HL-60/S4 treated with retinoic acid at 250 ng/mL for 4 days and 3 days (cell line): ENCODE data around the gene KRT3.
"Not testable (repeated sequence)": the region's sequence is repeated elsewhere in the genome, so short reads cannot be mapped to it uniquely, and the experiment has no call there.

Source experiments
- in situ Hi-C: fragments of 300-500 bp; cut with MboI; formaldehyde crosslinking; loops from 2 replicates; pipeline ENCODE4 v1.7.0; 2022; ENCODE audit warnings: low sequenced_read_pairs

The KRT3 gene

DNA sequence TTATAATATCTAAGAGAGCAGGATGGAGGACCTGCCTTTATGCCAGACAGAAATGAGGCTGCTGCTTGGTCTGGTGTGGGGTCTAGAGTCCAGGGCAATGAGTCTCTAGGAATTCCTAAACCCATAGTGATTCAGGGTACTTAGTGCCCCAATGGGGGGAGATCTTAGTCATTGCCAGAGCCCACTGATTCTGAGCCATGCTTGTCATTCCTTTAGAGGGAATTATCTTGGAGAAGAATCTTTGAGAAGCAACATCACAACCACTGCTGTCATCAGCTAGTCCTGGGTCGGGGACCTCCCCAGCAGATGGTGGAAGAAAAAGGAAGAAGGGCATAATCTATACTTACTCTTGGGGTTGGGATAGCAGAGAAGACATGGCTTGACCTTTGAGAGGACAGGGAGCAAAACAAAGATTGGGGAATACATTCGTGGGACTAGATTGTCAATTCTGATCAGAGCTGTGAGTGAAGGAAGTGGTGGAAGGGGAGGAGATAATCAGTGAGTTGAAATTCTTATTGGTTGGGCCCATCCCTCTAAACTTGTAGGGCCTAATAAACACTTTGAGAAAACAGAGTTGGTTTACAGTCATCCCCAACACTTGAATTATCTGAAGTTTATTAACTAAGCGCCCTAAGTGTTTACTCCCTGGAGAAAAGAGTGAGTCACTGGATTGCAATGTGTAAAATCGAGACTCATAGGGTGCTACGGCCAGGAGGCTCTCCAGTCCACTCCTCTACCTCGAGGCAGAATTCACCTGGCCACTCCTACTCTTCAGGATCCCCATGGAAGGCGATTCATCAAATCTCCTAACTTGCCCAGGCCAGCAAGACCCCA lies 3.0 kb upstream of the KRT3 start:
- in situ Hi-C loops = no loop called here

DNA sequence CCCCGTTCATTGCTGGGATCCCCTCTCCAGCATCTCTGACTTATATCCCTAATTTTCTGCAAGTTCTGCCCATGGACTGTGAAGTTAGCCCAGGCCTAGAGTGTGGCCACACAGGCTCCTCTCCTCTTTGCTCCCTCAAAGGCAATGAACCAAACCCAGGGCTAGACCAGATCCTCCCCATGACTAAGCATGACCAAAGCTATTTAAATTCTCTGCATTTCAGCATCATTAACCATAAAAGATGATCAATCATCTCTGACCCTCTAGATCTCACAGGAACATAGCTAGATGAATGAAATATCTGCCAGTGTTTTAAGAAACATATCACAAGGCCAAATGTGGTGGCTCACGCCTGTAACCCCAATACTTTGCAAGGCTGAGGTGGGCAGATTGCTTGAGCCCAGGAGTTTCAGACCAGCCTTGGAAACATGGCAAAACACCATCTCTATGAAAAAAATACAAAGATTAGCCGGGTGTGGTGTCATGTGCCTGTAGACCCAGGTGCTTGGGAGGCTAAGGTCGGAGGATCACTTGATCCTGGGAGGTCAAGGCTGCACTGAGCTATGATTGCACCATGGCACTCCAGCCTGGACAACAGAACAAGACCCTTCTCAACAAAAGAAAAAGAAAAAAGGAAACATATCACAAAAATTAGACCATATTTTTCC lies 2.2 kb upstream of the KRT3 start:
- in situ Hi-C loops = no loop called here

DNA sequence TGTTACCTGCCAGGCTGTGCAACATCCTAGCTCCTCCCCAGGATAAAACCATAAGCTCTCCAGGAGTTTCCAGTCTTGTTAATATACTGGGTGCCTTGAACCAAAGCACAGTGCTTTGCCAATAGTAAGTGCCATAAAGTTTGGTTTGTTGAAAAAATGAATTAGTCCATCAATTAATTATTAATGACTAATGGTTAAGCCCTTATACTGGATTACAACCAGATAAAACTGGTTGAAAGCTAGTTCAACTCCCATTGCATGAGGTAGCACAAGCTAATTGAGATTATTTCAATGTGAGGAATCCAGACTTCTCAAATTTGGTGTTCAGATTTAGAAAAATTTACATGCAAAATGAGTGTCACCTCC lies 1.6 kb upstream of the KRT3 start:
- in situ Hi-C loops = no loop called here

DNA sequence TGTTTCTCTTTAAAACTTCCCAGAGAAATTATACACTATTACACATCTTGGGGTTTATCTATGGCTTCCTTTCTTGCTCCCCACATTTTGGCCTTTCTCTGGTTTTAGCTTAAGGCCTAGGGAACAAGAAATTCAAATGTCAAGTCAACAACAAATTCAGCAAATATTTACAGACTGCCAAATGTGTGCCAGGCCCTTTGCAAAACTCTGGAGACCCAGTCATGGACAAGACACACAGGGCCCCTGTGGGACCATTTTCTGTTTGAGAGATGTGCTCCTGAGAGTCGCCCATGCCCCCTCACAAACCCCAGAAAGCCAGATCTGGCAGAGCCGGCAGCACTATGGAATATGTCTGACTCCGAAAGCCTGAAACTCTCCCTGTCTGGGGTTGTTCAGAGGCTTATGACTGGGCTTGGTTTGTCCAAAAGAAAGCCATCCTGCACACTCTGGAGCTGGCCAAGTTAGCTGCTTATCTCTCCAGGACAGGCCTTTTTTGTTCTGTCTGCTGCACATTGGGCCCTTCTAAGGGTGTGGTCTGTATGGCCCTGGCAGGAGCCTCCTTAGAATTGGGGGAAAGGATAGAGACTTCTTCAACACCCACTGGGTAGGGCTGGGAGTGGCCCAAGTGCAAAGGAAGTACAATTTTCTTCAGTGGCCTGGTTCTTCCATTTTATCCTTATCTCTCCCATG lies 1.1 kb upstream of the KRT3 start:
- in situ Hi-C loops = no loop called here

DNA sequence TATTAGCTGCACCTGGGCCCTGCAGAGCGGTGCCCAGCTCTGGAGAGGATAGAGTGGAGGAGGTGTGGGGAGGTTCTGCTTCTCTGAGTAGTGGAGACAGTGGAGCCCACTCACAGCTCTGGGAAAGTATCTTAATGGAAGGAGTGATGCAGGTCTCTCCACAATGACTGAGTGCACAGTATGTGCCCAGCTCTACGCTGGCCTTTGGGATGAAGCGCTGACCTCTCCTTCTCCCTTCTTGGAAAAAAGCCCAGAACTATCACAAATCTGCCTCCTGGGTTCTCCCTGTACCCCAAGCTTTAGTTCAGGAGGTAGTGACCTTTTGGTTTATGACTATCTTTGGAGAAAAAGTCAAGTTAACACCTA lies 495 bp upstream of the KRT3 start:
- in situ Hi-C loops = no loop called here

DNA sequence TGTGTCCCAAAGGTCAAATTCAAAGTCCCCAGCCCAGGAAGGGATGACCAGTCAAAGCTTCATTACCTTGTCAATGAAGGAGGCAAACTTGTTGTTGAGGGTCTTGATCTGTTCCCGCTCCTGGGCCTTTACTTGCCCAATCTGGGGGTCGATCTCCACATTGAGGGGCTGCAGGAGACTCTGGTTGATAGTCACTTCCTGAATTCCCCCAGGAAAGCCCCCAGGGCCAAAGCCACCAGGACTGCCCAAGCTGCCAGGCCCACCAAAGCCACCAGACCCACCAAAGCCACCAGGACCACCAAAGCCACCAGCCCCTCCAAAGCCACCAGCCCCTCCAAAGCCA lies 614 bp downstream of the KRT3 start:
- in situ Hi-C loops = not testable (repeated sequence)

DNA sequence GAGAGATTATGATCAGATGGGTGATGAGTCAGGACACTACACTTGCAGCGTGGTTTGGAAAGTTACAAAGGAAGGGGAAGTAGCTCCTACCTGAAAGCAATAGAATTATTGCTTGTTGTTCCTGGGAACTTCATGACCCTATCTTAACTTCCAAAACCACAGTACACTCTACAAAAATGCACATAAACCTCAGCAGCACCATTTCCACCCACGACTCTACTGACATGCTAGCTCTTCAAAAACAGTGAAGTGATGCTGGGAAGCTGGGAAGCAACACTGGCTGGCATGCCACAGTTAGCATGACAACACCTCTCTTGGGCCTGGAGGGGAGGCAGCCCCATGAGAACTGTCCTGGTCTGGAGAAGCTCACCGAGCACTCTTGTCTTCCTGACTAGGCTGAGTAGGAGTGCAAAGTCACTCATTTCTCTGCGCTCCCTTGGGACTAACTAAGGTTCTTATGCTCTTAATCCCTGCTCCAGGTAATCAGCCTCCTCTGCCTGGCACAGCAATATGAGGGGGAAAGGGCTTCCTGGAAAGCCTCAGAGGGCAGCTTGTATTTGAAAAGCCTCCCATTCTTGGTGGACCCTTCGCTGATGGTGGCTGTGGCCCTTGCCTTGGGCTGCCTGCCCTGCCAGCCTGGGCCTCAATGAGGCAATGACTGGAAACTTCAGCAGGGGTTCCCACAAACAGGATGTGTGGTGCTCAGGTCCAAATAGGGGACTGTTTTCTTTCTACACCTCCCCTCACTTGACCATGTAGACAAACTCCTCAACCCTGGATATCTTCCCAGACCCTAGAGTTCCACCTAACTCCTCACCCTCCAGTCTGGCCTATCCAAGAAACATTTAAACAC lies 1.2 kb downstream of the KRT3 start:
- in situ Hi-C loops = no loop called here

DNA sequence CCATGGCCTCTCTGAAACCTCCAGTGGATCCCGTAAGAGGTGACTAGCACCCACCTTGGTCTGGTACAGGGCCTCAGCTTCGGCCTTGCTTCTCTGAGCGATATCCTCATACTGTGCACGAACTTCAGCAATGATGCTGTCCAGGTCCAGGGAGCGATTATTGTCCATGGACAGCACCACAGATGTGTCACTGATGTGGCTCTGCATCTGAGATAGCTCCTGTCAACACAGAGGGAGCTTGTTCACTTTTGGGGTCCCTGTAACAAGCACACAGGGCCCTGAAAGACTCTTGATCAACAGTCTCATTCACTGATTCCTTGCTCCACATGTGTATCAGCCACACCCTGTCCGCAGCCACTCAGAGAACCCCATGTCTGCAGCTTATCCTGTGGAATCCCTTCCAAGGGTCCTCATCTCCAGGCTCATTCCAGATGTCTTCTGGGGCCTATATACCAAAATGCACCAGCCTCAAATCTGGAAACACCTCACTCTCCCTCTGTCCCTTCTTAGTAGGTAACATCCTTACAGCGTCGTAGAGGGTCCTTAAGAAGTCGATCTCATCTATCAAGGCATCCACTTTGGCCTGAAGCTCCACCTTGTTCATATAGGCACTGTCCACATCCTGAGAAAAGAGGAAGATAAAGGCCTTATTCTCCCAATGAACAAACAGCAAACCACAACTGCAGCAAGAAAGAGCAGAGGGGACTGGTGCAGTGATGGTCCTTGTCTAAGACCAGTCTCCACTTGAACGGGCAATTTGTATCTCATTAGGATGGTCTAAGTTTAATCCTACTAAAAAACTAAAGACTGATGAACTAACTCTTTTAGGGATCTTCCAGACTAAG lies 3.5 kb downstream of the KRT3 start:
- in situ Hi-C loops = no loop called here

DNA sequence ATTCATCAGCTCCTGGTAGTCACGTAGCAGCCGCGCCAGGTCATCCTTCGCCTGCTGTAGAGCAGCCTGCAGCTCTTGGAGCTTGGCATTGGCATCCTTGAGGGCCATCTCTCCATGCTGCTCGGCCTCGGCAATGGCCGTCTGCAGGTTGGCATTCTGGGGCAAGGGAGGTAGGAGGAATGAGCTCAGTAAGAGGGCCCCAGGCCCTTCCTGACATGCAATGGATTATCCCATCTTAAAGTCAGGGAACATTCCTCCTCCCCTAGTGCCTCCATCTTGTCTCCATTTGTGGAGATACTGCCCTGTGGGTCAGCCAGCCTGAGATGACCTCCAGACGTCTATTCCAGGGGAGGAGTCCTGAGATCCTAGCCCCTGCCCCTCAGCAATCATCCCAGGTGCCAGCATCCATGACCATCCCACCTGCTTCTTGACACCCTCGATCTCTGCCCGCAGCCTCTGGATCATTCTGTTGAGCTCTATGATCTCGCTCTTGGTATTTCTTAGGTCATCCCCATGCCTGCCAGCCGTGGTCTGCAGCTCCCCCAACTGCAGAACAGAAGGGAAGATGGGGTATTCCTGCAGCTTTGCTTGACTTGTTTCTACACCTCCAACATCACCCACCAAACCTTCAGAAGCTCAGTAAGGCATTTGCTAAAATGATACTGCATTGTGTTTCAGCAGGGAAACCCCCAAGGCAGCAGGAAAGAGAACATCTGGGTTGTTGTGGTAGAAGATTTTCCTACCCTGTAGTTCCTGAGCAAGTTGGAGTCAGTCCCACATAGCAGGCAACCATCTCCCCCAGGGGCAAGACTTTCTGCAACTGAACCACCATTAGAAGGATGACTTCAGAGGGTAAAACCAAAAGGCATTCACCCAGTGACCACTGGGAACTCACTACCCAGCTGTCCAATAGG lies 4.4 kb downstream of the KRT3 start:
- in situ Hi-C loops = no loop called here

DNA sequence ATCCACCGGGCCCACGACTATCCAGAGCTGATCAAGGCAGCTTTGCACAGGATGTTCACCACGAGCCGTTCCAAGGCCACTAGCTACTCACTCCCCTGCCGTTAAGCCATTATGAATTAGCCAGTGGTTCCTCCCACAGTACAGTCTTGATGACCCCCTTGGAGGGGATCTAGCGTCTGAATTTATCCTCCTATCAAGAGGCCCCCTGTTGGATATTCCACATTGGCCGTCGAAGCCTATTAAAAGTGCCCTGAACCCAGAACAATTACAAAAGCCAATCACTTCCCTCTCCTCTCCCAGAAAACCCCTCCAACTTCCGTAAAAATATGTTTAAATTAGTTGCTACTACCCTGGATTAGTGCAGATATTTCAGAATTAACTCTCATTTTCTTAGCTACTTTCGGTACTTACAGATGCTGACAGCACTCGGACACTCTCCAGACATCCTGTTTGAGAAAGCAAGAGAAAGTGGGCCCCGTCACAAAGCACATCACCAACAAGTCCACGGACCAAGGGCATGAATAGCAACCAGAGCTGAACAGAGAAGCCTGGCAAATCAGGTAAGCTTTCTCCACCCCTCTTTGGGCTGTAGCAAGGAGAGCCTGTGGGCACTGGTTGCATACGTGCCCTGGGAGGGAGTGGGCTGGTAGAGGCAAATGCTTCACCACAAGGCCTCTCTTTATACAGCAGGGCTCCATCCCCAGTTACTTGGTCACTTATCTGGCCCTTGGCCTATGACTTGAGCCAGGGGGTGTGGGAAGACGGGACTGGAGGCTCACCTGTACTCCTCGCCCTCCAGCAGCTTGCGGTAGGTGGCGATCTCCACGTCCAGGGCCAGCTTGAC lies 5.3 kb downstream of the KRT3 start:
- in situ Hi-C loops = no loop called here

DNA sequence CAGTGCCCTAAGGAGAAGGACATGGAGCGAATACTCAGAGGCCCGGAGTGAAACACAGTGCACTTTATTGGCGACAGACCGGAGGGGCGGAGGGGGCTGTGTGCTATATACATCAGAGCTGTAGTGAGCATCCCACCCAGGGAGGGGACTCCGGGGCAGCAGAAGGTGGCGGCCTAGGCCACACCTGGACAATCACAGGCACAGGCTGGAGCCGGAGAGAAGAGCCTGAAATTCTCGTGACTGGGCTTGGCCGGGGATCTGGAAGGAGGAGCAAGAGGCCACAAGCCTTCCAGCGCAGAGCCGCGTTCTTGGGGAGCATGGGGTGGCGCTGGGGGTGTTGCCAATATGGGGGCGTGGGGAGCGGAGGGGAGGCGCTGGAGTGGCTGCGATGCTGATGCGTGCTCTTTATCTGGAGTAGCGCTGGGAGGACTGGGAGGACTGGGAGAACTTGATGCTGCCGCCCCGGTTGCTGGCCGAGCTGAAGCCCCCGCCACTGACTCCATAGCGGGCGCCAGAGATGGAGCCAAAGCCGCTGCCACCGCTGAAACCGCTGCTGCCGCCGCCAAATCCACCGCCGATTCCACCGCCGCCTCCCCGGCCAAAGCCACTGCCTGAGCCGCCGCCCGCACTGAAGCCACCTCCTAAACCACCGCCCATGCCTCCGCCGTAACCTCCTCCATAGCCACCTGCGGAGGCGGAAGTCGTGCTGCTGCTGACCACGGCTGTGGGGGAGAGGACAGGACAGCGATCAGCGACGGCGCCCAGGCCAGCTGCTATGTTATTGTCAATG lies 6.1 kb downstream of the KRT3 start:
- in situ Hi-C loops = no loop called here

DNA sequence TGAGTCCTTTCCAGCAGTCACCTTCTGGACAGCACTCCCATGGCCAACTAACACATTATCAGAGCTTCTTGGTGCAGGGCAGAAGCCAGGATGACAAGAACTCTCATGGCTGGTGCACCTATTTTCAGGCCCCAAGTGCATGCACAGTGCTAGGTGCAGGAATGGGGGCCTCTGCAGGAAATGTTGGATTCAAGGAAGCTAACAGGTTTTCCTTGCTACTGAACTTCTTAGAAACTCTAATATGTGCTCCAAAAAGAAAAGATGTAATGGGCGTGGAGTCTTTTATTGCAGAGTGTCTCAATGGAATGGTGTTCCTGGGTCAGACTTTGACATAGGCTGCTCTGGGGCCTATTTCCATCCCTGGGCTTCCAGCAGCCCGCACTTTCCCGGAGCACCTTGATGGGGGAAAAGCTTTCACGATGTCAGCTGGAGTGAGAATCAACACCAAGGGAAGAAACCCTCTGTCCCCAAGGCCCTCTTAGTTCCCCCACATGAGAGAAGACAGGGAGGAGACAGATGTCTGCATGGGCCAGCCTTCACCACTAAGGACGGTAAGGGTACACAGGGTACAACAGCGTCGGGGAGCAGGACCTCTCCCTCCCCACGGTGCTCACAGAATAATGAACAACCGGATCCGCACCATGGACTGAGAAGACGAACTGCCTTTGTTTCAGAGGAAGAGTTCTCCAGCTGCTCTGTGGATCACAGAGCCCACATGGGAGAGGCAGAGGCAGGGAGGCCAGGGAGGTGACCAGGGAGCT lies 6.9 kb downstream of the KRT3 start:
- in situ Hi-C loops = no loop called here

DNA sequence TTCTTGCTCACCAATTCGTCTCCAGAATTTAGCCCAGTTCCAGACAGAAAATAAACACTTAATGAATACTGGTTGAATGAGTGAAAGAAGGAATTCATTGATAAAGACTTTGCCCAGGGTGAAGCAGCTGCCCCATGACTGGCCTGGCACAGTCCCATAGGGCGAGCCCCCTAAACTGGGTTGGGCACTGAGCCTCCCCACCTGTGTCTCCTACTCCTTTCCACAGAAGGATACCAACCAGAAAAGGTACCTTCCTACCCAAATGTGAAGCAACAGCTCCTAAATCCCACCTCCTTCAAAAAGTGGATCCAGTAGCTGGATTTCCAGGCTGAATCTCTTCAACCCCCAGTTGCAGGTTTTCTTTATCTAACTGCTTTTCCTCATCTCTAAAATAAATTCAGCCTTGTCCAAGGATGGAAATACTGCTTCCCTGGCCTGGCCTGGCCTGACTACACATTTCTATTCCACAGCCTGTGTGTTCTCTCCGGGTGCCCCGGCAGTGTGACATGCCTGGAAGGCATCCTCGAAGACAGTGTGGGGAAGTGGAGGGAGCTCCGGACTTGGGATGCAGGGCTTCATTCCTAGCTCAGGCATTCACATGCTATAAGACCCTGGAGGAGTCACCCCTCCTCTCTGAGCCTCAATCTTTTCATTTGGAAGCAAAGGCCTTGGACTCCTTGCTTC lies 7.6 kb downstream of the KRT3 start:
- in situ Hi-C loops = no loop called here

DNA sequence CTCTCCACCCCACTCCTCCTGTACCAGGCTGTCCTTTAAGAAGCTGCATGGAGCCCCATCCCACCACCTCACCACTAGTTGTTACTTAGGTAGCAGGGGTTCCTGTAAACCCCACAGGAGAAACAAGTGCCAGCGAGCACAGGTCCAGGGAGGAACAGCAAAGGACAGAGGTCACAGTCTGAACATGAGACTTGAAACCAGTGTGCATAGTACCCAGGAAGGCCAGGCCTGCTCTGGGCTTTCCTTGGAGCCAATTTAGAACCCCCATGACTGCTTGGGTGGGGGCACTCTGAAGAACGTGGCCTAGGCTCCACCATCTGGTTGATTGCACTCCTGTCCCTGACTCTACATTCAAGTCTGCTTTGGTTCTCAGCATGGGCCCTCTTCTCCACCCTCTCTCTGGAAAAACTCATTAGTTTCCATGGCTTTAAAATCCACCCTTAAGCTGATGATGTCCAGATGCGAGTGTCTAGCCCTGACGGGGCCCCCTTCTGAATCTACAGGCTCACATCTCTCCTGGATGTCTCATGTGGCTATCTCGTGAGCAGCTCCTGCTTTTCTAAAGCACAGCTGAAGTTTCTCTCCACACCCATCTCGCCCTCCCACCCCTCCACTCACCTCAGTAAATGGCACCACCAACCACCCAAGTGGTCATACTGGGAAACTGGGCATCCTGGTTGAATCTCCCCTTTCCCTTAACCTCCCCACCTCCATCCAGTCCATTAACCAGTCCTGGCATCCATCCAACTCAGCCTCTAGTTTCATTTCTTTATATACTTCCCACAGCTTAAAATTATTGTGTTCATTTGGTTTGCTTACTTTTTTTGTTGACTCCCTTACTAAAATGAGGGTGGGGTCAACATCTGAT lies 8.4 kb downstream of the KRT3 start:
- in situ Hi-C loops = no loop called here

DNA sequence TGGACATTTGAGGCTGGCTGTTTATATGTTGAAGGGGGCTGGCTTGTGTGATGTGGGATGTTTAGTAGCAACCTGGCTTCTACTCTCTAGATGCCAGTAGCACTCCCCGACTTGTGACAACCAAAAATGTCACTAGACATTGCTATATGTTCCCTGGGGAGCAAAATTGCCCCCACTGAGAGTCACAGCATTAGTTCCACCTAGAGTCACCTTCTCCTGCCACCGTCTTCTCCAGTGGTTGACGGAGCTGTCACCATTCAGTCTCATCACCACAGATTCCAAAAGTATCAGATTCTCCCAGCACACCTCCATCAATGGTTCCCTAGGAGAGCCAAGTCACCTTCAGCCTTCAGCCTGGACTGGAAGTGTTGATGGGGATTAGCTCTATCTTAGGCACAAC lies 11.0 kb downstream of the KRT3 start:
- in situ Hi-C loops = no loop called here
